Stimulated activated CD8-positive, alpha-beta memory T cell treated with anti-CD3 and anti-CD28 coated beads, Interleukin-15, amount 100 ng/mL, for 1 hour (primary cell): ENCODE data around the gene KLHL6.
A peak's percentile ranks its signal among the peaks of the same experiment; 100 is the strongest.
"Not testable (repeated sequence)": the region's sequence is repeated elsewhere in the genome, so short reads cannot be mapped to it uniquely, and the experiment has no call there.

Source experiments
- DNase-seq: peaks from one replicate; pipeline ENCODE4 v3.0.0-alpha.2; 2020; ENCODE audit warnings: low read depth

The KLHL6 gene

DNA sequence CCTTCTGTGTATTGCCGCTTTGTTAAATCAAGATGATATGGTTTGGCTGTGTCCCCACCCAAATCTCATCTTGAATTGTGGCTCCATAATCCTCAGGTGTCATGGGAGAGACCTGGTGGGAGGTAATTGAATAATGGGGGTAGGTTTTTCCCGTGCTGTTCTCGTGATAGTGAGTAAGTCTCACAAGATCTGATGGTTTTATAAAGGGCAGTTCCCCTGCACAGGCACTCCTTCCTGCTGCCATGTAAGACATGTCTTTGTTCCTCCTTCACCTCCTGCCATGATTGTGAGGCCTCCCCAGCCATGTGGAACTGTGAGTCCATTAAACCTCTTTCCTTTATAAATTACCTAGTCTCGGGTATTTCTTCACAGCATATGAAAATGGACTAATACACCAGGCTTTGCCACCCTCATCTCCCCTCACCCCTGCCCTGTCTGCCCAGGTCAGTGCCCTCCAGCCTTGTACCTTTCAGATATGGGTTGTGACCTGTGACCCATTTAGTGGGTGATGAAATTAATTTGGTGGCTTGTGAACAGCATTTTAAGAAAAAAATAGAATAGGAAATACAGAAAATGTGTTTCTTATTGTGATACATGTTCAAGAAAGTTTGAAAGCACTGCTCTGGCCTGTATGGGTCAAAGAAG is 71.0 kb downstream of the KLHL6 start:
- DNase-seq: no peak

DNA sequence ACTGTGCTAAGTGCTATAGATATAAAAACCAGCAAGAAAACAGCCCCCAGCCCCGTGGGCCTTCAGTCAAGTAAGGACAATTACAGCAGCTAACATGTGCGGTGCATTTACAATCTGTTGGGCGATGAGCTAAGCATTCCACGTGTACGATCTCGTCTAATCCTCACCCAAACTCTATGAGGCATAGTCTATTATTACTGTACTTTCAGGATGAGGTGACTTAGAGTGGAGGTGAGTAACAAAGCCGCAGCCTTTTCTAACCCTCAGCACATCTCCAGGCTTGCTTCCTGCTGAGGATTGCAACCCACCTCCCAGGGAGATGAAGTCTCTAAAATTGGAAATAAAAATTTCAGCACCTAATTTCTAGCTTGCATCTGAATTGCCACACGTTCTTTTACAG is 73.9 kb downstream of the KLHL6 start:
- no peak for DNase-seq

DNA sequence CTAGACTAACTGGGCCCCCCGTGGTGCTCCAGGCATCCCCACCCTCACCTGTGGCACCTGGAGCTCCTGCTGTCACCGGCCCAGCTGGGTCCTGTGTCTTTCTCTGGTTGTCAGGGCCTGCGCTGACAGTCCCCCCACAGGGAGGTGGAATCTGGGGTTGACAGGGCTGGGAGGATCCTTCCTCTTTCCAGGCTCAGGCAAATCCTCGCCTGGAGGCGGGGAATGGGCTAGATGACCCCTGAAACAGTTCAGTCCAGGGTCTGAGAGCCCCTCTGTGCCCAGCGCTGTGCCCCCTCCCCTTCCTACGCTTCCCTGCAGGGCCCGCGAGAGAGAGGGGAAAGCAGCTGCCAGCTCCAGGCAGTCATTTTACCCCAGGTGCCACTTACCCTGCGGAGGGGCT is 77.0 kb downstream of the KLHL6 start:
- no peak for DNase-seq

DNA sequence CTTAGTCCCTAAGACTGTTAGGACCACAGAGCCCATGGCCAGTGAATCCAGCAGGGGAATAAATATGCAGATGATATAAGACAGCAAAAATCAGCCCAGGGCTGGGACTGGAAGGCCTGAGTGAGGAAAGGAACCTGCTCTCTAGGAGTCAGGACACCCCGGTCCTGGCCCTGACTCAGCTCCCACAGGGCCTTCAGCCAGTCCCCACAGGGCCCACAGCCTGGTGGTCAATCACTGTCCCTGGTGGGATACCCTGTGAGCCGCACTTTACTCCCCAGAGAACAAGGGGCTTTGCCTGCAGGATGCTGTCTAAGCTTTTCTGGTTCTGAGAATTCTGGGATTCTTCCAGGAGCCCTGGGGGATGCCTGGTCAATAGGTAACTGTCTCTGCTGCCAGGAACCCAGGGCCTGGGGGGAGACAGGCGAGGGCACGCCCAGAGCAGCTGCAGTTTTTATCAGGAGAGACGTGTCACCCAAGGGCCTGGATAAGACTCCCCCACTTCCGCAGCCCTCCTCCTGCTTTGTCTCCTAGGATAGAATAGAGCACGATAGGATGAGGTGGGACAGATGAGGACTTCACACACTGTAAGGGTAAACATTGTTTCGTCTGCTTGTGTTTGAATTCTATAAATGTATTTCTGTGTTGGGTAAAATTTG is 77.6 kb downstream of the KLHL6 start:
- DNase-seq: no peak

DNA sequence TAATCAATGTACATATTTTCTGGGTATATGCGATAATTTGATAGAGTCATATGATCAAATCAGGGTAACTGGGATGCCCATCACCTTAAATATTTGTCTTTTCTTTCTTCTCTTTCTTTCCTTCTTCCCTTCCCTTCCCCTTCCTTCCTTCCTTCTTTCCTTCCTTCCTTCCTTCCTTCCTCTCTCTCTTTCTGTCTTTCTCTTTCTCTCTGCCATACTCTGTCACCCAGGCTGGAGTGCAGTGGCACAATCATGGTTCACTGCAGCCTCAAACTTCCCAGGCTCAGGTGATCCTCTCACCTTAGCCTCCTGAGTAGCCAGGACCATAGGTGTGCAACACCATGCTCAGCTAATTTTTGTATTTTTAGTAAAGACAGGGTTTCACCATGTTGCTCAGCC is 79.7 kb downstream of the KLHL6 start:
- not testable (repeated sequence) for DNase-seq

DNA sequence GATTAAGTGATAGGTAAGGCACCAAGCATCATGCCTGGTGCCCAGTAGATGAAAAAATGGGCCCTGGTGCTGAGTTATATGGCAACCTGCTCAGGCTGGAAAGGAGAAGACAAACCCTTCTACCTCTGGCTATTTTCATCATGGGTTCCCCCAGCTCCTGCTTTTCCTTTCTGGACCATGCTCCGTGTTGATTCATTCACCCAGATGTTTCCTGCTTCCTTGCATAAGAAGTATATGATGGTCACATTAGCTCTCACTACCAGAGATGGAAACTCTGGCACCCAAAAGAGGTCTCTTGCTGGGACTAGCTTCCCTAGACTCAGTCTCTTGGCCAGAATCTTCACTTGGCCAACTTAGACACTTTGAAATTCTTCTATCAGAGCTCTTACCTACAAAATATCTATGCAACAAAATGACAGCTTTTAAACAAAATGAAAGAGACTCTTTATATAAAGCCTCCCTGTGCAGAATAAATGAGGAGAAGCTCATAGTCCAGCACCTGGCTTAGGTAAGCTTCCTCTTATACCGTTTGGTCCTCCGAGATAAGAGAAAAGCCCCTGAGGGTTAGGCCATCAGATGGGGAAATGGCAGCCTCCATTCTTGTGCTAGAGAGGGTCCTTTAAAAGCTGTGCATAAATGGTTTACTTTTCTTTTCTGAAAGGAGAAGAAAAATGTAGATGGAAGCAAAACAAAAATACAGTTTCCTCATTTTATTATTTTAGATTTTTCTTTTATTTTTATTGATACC is 80.3 kb downstream of the KLHL6 start:
- no peak for DNase-seq

DNA sequence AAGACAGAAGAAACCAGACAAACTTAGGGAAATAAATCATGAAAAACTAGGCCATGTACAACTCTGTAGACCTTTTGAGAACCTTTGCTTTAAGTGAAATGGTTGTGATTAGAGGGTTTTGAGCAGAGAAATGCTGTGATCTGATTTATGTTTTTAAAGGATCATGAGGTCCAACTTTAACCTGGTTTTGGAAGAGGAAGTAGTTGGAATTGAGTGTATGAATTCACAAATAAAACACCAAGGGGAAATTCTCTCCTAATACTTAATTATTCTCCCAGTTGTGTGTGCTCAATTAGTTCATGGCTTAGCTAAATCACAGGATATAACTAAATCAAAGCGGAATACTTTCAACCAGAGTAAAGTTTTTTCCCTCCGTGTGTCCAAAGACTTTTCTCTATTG is 81.5 kb downstream of the KLHL6 start:
- DNase-seq: no peak

DNA sequence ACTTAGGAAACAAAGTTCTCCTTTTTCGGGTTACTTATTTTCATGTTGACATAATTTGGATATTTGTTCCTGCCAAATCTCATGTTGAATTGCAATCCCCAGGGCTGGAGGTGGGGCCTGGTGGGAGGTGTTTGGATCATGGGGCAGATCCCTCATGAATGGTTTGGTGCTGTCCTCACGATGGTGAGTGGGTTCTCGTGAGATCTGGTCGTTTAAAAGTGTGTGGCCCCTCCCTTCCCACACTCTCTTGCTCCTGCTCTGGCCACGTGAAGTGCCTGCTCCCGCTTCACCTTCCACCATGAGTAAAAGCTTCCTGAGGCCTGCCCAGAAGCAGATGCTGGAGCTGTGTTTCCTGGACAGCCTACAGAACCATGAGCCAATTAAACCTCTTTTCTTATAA is 83.4 kb downstream of the KLHL6 start:
- DNase-seq: no peak

DNA sequence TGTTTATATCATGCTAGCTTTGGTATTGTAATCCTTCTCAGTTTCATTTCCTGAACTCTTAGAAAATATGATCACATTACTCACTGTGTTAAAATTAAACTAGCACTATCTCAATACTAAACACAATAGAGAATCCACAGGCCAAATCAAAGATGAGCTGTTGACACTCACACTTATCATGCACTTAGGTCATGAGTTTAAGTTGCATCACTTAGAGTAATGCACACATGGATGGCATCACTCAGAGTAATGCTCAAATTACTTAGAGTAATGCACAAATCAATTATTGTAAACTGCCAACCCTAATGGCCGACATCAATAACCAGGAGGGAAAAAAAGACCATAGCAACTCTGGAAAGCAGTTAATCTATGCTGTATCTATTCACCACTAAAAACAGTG is 87.1 kb downstream of the KLHL6 start:
- no peak for DNase-seq

DNA sequence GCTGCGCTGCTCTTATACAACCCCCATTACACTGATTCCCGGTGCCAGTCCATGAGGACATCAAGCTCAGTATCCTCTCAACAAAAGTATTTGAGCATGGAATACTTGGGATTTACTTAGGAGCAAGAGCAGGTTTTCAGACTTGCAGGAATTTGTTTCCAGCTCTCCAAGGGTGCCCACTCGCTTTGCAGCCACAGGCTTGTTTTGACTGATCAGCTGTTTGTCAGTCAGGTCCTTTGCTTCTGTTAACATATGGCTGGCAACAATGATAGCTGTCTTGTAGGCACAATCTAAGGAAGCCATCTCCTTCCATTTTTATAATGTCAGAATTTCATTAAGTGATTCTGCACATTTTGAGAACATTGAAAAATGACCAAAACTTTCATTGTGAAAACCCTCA is 88.9 kb downstream of the KLHL6 start:
- DNase-seq: no peak

DNA sequence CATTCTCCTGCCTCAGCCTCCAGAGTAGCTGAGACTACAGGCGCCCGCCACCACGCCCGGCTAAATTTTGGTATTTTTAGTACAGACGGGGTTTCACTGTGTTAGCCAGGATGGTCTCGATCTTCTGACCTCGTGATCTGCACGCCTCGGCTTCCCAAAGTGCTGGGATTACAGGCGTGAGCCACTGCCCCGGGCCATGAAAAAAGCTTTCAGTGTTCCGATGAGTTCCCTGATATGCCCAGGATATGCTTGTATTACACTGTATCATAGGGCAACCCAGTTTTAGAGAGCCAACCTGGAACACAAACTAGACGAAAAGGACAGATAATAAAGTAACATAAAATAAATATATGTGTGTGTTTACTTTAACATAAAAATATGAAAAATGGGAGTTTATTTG is 89.8 kb downstream of the KLHL6 start:
- DNase-seq: not testable (repeated sequence)

DNA sequence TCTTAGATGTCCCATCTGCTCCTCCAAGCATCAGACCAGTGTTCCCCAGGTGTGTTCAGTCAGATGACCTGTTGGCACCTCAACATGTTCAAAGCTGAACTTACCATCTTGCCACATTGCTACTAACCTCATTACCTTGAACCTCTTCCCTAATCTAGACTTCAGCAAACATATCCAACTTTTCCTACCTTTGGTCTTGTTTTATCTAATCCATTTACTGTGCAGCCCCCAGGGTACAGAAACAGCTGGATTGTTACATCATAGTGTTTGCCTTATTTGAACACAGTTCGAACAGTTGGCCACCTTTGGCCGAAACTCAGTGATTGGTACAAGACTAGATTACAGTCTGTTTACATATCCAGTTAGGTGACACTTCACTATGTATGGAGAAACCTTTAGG is 91.0 kb downstream of the KLHL6 start:
- DNase-seq: no peak

DNA sequence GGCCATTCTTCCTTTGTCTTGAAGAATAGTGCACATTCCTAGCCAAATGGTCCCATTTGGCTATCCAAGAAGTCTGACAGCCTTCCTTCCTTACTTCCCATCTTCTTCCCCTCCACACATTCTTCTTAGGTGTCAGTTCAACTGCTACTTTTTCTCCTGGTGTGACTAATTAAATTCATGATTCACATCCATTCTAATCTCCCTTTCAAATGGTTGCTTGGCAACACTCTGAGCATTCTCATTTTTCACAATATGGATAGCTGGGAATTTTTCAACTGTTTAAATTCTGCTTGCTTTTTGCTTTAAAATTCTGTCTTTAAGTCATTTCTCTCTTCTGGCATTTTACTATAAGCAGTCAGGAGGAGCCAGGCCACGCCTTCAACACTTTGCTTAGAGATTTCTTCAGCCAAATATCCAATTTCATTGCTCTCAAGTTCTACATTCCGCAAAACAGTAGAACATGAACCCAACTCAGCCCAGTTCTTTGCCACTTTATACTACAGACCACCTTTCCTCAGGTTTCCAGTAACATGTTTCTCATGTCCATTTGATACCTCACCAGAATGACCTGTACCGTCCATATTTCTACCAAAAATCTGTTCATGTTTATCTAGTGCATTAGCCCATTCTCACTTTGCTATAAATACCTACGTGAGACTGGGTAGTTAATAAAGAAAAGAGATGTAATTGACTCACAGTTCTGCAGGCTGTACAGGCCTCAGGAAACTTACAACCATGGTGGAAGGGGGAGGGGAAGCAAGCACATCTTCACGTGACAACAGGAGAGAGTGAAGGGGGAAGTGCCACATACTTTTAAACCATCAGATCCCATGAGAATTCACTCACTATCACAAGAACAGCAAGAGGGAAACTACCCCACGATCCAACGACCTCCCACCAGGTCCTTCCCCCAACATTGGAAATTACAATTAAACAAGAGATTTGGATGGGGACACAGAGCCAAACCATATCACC is 95.1 kb downstream of the KLHL6 start:
- DNase-seq: no peak

DNA sequence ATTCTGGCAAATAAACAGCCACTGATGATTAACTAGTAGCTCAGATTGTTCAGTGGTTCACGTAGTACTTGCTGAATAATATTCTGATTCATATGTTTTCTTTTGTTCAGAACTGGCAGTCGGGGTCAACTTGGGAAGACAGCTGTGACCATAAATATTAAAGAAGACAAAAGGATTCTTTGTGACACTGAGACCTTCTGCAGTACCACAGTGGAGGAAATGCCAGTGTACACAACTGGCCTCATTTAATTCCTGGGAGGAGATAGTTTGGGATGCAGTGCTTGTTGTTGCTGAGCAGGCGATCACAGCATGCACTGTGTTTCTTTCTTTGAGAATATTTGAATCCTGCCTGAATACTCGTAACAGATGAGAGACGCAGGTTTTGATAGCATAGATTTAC is 100.4 kb downstream of the KLHL6 start:
- DNase-seq: no peak

DNA sequence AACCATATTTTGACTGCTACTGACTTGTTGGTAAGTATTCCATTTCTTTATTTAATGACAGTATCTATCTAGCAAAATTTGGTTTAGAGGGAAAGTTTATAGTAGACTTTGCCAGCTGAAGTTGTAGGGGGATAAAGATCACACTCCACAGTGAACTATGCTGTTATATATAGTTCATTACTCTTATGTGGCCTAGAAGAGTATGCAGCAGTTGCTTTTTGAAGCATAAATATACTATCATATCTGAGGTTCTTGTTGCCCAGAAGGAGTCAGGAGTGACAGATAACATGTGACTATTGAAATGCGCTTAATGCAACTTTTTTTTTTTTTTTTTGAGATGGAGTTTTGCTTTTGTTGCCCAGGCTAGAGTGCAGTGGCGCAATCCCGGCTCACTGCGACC is 101.4 kb downstream of the KLHL6 start:
- DNase-seq: no peak

DNA sequence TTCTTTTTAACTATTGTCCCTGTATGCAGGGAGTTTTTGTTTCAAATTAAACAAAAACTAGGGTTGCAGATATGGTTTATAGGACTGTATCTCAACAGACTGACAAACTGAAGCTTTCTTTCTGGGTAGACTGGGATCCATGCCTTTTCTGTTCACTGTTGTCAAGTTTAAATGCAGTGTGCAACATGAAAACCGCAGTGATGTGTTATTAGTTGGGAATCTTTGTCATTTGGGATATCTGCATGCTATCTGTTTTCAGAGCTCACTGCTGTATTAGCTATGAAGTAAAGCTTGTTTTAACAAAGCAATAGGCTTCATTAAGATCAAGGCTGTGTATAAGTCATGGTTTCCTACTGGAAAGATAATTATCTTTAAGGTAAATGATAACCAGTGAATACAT is 105.7 kb downstream of the KLHL6 start:
- DNase-seq: no peak

DNA sequence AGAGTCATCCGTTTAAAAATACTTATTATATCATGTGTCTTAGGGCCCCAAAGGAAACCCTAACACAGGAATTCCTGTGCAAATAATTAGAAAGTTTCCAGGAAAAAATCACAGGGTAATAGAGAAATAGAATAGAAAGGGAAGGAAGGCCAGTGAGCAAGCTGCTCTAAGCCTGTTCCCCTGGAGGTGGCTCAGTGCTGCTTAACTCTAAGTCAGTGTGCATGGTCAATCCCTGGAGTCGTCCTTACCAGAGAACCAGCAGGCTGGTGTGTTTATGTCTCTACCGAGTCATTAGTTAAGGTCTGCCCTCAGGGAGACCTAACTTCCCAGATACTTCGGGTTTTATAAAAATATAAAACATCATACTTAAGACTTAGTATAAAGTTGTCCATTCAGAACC is 106.1 kb downstream of the KLHL6 start:
- DNase-seq: no peak

DNA sequence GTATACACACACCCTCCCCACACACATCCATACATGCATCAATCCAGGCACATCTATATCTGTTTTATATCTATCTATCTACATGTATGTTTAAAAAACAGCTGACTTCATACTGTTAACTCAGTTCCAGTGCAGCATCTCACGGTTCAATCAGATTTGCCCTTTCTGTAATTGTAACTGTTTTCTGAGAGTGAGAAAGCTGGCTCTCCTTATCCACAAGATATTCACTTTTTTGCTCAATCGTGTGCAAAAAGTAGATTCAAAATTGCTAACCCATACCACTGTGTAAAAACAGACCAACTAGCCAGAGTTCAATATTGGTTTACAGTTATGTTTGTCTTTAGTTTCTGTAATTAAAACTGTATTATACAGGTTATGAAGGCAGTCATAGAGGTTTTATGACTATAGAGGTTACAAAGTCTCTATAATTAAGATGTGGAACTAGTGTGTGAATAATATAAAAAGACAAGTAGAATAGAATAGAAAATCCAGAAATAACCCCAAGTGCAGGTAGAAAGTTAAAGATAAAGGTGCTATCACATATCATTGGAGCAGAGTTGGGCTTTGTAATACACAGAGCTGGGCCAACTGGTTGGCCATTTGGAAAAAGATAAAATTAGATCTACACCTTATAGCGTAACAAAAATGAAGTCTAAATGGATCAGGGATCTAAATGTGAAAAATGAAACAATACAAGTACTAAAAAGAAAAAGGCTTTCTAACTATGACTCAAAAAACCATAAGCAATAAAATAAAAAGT is 107.0 kb downstream of the KLHL6 start:
- DNase-seq: no peak

DNA sequence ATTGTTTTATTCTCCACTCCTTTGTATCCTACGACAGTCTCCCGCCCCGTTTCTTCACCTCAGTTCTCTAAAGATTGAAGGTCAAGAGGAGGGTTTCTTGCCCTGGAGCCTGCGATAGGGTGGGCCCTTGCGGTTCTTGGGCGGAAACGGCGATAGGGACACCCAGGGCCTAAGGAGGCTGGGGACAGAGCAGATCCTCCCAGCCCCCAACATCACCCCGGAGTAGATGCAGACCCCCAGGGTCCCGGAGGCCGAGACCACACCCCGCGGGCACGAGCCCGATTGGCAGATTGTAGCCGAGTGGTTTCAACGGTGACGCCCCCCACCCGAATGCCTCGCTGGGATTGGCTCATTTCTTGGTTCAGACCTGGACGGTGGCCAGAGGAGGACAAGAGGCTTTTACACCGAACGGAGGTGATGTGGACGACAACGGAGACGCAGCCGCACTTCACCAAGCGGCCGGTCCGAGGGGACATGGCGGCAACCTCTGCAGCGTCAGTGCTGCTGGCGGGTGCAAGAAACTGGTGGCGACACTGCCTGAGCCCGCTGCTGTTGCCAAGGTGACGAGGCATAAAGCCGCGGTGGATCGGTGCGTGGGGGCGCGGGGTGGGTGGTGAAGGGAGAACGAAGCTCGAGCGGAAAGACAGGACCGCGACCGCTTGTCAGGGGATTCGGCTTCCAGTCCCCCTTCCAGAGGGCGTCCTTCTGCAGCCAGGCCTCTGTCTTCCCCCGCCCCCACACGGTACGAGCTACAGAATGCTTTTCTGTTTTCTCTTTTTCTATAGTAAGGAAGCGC is 108.1 kb downstream of the KLHL6 start:
- DNase-seq: peak; percentile 32

DNA sequence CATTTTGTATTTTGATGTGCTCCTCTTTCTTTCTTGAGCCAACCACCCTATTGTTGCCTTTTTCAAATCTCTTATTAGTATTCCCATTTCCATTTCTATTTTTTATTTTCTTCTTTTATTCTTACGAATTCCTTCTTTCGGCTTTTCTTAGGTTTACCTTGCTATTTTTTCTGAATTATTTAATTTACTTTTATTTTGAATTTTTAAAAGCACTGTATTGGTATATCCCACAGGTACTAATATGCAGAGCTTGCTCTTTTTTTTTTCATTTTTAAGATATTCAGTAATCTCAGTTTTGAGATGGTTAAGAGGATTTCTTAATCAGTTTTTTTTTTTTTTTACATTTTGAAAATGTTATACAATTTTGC is 108.7 kb downstream of the KLHL6 start:
- DNase-seq: no peak

DNA sequence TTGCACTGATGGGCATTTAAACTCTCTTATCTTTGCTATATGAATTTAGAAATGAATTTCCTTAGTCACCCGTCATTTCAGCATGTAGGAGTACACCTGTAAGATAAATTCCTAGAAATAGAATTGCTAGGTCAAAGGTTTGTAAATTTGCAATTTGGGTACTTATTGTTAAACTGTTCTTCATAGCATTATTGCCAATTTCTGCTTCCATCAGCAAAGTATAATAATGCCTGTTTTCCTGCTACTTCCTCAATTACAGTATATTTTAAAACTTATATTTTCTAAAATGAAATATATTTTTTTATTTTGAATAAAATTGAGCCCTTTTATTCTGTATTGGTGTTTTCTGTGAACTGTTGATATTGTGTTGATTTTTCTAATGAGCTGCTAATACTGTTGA is 110.8 kb downstream of the KLHL6 start:
- no peak for DNase-seq
